ENCODE measurements around the gene CSN1S1.
"Not testable (repeated sequence)": the region's sequence is repeated elsewhere in the genome, so short reads cannot be mapped to it uniquely, and the experiment has no call there.

The CSN1S1 gene

GRCh38 chr4:69907151-69907550 is 23.7 kb upstream of the CSN1S1 start:
- no peak for TF ChIP-seq CTCF (IDR thresholded peaks at IDR 0.05; ENCODE audit: insufficient read depth, missing control alignments)
- FAIRE-seq (no peak), DNase-seq (ENCODE audit: insufficient read length, low spot score) (no peak)

GRCh38 chr4:69909195-69909594 is 21.7 kb upstream of the CSN1S1 start:
- TF ChIP-seq CTCF (IDR thresholded peaks at IDR 0.05; ENCODE audit: insufficient read depth, missing control alignments): no peak
- no peak for FAIRE-seq
- no peak for DNase-seq (ENCODE audit: insufficient read length, low spot score)

- no peak for TF ChIP-seq CTCF (IDR thresholded peaks at IDR 0.05; ENCODE audit: insufficient read depth, missing control alignments)
- FAIRE-seq: peak; percentile 75
- DNase-seq (ENCODE audit: insufficient read length, low spot score): no peak
These were observed 20.7 kb upstream of the CSN1S1 start for GRCh38 chr4:69910016-69910782.

GRCh38 chr4:69920874-69921273 is 10.0 kb upstream of the CSN1S1 start:
- no peak for TF ChIP-seq CTCF (IDR thresholded peaks at IDR 0.05; ENCODE audit: insufficient read depth, missing control alignments)
- no peak for FAIRE-seq
- no peak for DNase-seq (ENCODE audit: insufficient read length, low spot score)

GRCh38 chr4:69923782-69924410 is 7.0 kb upstream of the CSN1S1 start:
- not testable (repeated sequence) for FAIRE-seq; DNase-seq (ENCODE audit: insufficient read length, low spot score)

- no peak for TF ChIP-seq CTCF (IDR thresholded peaks at IDR 0.05; ENCODE audit: insufficient read depth, missing control alignments)
- FAIRE-seq (no peak), DNase-seq (ENCODE audit: insufficient read length, low spot score) (no peak)
These were observed 3.3 kb downstream of the CSN1S1 start for GRCh38 chr4:69934150-69934549.

GRCh38 chr4:69936566-69936965 is 5.7 kb downstream of the CSN1S1 start:
- DNase-seq (ENCODE audit: insufficient read length, low spot score): no peak
- no peak for TF ChIP-seq CTCF (IDR thresholded peaks at IDR 0.05; ENCODE audit: insufficient read depth, missing control alignments)
- FAIRE-seq: no peak
